ENCODE data around the gene FADS3.

GRCh38 chr11:61832754-61833153 is 58.6 kb downstream of the FADS3 start:
- TF ChIP-seq EZH2 (IDR thresholded peaks at IDR 0.05) (no peak), CTCF (IDR thresholded peaks at IDR 0.05) (no peak), EZH2phosphoT487 (IDR thresholded peaks at IDR 0.05) (no peak)
